ENCODE measurements around the gene GCNT2.
"Not testable (repeated sequence)": the region's sequence is repeated elsewhere in the genome, so short reads cannot be mapped to it uniquely, and the experiment has no call there.

GRCh38 chr6:10575519-10575918 is 54.4 kb downstream of the GCNT2 start:
- TF ChIP-seq, protein P1, sequence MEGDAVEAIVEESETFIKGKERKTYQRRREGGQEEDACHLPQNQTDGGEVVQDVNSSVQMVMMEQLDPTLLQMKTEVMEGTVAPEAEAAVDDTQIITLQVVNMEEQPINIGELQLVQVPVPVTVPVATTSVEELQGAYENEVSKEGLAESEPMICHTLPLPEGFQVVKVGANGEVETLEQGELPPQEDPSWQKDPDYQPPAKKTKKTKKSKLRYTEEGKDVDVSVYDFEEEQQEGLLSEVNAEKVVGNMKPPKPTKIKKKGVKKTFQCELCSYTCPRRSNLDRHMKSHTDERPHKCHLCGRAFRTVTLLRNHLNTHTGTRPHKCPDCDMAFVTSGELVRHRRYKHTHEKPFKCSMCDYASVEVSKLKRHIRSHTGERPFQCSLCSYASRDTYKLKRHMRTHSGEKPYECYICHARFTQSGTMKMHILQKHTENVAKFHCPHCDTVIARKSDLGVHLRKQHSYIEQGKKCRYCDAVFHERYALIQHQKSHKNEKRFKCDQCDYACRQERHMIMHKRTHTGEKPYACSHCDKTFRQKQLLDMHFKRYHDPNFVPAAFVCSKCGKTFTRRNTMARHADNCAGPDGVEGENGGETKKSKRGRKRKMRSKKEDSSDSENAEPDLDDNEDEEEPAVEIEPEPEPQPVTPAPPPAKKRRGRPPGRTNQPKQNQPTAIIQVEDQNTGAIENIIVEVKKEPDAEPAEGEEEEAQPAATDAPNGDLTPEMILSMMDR (conservative IDR thresholded peaks at IDR 0.05; ENCODE audit: low read depth, low read length), result not testable (repeated sequence)
- not testable (repeated sequence) for TF ChIP-seq EZH2 (IDR thresholded peaks at IDR 0.05; ENCODE audit: borderline replicate concordance, low read depth, low read length, poor library complexity, severe bottlenecking)
